AG20443 (cell line): ENCODE data around the gene CPAMD8.
"Not testable (repeated sequence)": the region's sequence is repeated elsewhere in the genome, so short reads cannot be mapped to it uniquely, and the experiment has no call there.

ENCODE experiments used
- DNase-seq: peaks from one replicate; pipeline ENCODE4 v3.0.0; 2012; ENCODE audit warnings: low spot score, mixed read lengths

CPAMD8 gene

DNA sequence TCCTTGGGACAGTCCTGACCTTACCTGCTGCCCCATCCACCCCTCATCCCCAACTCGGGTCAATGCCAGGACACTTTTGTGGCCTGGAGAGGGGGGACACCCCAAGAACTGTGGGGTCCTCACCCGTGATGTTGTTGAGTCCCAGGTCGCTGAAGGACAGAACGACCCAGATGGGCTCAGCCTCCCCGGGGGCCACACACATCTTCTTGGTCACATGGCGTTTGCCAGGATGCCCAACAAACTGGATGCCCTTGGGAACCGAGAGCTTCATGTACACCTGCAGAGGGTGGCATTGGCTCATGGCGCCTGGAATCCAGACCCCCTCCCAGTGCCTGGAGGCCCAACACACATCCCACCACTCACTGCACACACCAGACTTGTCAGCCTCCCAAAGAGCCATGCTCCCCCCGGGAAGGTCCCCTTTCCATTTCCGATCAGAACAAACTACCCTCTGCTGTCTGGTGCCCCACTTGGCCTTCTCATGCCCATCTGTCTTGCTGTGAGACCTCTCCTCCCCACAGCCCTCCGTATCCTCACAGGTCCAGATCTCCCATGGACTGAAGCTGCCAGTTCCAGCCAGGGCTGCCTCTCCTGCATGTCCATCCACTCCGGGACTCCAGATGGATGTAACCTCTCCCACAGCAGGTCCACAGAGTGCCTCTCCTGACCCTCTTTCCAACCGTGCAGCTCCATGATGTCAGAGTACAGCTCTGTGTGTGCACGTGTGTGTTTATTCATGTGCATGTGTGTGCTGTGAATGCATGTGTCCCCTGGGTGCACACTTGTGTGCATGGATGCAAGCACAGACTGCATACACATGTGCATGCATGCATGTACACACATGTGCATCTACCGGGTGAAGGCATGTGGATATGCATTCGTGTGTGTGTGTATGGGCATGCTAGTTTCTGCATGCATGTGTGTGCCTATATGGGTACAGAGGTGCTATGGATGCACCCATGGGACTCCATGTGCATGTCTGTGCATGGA, 79.4 kb downstream of the CPAMD8 start:
- peak; percentile 4 for DNase-seq

DNA sequence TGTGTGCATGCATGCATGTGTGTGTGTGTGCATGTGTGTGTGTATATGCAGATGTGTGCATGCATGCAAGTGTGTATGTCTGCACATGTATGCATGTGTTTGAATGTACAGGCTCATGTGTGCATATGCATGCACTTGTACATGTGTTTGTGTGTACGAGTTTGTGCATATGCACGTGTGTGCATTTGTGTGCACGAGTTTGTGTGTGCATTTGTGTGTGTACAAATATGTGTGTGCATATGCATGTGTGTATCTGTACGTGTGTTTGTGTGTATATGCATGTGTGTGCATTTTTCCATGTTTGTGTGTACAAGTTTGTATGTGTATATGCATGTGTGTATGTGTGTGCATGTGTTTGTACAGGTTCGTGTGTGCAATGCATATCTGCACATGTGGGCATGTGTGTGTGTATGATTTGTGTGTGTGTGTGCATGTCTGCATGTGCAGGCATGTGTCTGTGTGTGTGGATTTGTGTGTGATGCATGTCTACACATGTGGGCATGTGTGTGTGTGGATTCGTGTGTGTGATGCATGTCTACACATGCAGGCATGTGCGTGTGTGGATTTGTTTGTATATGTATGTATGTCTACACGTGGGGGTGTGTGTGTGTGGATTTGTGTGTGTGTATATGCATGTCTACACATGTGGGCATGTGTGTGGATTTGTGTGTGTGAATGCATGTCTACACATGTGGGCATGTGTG, 80.7 kb downstream of the CPAMD8 start:
- DNase-seq, result no peak

DNA sequence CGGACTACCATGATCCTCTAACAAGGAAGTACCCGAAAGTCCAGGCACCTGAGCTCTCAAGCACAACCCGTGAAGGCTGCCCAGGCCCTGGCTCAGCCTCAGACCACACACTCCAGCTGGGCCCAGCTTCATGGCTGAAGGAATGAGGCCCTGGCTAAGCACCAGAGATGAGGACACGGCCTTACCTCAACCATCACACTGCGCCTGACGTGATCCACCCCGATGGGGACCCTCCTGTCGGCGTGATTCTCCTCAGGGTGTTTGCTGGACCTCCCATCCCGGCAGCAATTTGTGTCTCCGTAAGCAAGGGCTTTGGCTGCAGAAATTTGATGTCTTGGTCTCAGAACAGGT, 81.3 kb downstream of the CPAMD8 start:
- DNase-seq, result peak; percentile 6

DNA sequence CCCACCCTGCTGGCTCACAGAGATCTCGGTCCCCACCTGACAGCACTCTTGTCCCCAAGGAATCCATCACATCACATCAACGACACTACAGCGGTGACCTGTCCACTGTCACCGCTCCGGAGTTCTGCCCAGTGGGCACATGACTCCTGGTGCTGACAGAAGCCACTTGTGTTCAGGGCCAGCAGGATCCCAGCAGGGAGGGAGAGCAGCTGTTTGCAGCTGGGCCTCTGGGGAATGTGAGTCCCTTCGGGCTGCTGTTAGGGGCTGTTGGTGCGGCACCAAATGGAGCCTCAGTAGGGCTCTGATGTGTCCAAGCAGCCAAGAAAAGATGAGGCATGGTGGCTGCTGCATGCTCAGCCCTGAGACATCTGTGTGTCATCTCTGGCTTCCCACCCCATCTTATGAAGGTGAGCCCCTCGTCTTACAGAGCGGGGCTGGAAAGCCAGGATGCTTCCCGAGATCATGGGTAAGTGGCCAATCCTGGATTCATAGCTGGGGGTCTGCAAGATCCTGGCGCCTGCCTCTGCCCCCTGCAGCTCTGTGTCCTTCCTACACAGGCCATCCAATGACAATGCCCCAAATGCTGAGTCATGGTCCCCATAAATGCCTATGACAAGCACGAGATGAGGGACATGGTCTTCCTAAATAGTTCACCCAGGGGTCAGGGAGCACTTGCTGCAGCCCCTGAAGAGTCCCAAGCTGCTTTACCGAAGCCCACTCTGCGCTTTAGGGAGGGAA, 81.8 kb downstream of the CPAMD8 start:
- peak; percentile 5 for DNase-seq

GRCh38 chr19:16943942-16944625, 82.5 kb downstream of the CPAMD8 start:
- peak; percentile 5 for DNase-seq

- not testable (repeated sequence) for DNase-seq
Measured at GRCh38 chr19:16943090-16943489, 83.5 kb downstream of the CPAMD8 start.

GRCh38 chr19:16942583-16942982, 84.0 kb downstream of the CPAMD8 start:
- peak; percentile 9 for DNase-seq

GRCh38 chr19:16940626-16941025, 86.0 kb downstream of the CPAMD8 start:
- DNase-seq, result peak; percentile 5

DNA sequence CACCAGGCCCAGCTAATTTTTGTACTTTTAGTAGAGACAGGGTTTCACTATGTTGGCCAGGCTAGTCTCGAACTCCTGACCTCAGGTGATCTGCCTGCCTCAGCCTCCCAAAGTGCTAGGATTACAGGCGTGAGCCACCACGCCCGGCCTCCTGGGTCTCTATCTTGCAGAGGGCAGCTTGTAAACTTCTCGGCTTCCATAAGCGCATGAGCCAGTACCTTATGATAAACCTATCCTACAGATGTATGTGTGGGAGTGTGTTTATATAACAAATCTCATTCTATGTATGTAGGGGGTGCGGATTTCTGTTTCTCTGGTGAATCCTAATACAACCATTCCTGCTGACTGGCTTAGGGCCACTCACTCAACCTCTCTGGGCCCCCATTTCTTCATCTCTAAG, 86.5 kb downstream of the CPAMD8 start:
- not testable (repeated sequence) for DNase-seq

DNA sequence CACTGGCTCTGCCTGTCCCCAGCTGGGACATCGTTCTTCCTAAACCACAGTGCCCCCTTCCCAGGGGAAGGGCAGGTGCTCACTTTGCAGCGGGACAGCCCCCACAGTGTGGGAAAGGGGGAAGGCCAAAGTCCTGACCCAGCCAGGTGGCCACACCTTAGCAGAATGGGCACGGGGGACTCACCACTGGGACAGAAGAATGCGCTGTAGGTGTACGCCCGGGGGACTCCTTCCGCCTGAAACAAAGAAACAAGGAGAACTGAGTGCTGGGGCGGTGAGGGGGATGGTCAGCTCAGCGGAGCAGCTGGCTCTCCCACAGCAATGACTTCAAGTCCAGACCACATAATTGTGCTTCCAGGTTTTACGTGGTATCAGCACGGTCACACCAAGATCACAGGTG, 88.4 kb downstream of the CPAMD8 start:
- peak; percentile 6 for DNase-seq

- not testable (repeated sequence) for DNase-seq
Measured at GRCh38 chr19:16937796-16938195, 88.8 kb downstream of the CPAMD8 start.

DNA sequence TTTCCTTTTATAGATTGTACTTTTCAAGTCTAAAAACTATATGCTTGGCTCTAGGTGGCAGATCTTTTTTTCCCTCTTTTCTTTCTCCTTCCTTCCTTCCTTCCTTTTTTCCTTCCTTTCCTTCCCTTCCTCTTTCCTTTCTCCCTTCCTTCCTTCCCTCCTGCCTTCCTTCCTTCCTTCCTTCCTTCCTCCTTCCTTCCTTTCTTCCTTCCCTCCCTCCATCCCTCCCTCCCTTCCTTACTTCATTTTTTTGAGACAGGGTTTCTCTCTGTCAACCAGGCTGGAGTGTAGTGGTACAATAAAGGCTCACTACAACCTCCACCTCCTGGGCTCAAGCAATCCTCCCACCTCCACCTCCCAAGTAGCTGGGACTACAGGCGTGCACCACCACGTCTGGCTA, 89.7 kb downstream of the CPAMD8 start:
- no peak for DNase-seq

DNA sequence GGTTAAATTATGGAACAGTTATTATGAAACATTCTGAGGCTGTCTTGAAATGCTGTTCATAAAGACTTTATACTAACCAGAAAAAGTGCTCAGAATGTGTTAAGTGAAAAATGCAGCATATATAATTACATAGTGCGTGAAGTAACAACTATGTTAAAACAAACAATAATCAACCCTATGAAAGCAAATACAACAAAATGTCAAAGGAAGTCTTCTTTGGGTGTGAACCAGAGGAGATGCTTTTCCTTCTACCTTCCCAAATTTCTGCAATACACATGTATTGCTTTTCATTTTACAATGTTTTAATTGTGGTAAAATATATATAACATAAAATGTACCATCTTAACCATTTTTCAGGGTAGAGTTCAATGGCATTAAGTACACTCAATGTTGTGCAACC, 92.1 kb downstream of the CPAMD8 start:
- no peak for DNase-seq

GRCh38 chr19:16931306-16931705, 95.3 kb downstream of the CPAMD8 start:
- DNase-seq, result no peak

GRCh38 chr19:16930753-16931152, 95.9 kb downstream of the CPAMD8 start:
- DNase-seq, result no peak

DNA sequence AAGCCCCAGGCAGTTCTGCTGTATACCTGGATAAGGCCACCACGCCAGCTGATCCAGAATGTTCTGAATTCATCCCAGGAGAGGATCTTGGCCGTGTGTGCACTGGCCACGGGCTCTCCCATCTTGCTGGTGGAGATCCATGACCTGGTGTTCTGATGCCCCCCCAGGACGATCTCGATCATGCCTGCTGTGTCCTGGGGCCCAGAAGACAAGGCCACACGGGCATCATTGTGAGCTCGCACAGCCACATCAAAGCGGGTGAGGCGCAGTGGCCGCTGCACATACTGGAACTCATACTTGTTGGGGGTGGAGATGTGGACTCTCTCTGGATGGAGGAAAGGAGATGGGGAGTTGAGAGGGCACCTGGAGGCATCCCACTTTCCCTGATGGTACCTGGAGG, 97.7 kb downstream of the CPAMD8 start:
- DNase-seq, result no peak

GRCh38 chr19:16928351-16928750, 98.3 kb downstream of the CPAMD8 start:
- no peak for DNase-seq

GRCh38 chr19:16927883-16928282, 98.7 kb downstream of the CPAMD8 start:
- no peak for DNase-seq

DNA sequence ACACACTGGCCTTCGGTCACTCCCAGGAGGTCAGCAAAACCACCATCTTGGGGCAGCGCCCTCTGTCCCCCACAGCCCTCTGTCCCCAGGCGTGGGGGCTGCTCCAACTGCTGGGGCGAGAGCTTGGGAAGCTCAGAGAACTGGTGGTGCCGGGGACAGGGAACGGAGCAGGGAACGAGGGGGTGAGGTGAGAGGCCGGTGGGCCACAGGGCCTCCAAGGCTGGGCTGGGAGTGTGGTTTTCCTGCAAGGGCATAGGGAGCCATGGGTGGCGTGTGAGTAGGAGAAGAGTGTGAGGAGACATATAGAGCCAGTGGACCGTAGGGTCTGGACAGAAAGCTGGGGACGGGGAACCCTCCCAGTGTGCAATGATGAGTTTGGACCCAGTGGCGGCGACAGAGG, 103.7 kb downstream of the CPAMD8 start:
- peak; percentile 4 for DNase-seq

- DNase-seq, result peak; percentile 5
Measured at GRCh38 chr19:16922592-16922934, 104.0 kb downstream of the CPAMD8 start.

- DNase-seq, result peak; percentile 8
Measured at GRCh38 chr19:16921766-16922591, 104.6 kb downstream of the CPAMD8 start.
